NCI-H1417 treated with DMSO at 0.1 percent for 48 hours (cell line): ENCODE data around the gene RTTN.

ENCODE experiments used
- DNase-seq: peaks from one replicate; lab custom pipeline; 2025; lab: John Stamatoyannopoulos, UW

RTTN gene

GRCh38 chr18:70197844-70198243 is 7.6 kb downstream of the RTTN start:
- no peak for DNase-seq

- DNase-seq, result no peak
These were observed 8.5 kb downstream of the RTTN start for GRCh38 chr18:70197026-70197425.

GRCh38 chr18:70195852-70196434 is 9.5 kb downstream of the RTTN start:
- peak; percentile 31 for DNase-seq

GRCh38 chr18:70195014-70195614 is 10.4 kb downstream of the RTTN start:
- no peak for DNase-seq

- DNase-seq, result no peak
These were observed 11.1 kb downstream of the RTTN start for GRCh38 chr18:70194227-70194890.

- no peak for DNase-seq
These were observed 15.0 kb downstream of the RTTN start for GRCh38 chr18:70190529-70190928.

GRCh38 chr18:70188113-70188512 is 17.4 kb downstream of the RTTN start:
- DNase-seq, result no peak

- DNase-seq, result no peak
These were observed 22.0 kb downstream of the RTTN start for GRCh38 chr18:70183441-70183840.

GRCh38 chr18:70182548-70182947 is 22.9 kb downstream of the RTTN start:
- DNase-seq, result no peak

- no peak for DNase-seq
These were observed 23.8 kb downstream of the RTTN start for GRCh38 chr18:70181725-70182124.

- no peak for DNase-seq
These were observed 24.5 kb downstream of the RTTN start for GRCh38 chr18:70181015-70181414.

GRCh38 chr18:70176537-70176936 is 28.9 kb downstream of the RTTN start:
- DNase-seq, result no peak

- DNase-seq, result no peak
These were observed 30.3 kb downstream of the RTTN start for GRCh38 chr18:70175216-70175615.

GRCh38 chr18:70172225-70172624 is 33.3 kb downstream of the RTTN start:
- DNase-seq, result no peak

- no peak for DNase-seq
These were observed 35.7 kb downstream of the RTTN start for GRCh38 chr18:70169747-70170146.

- DNase-seq, result no peak
These were observed 38.8 kb downstream of the RTTN start for GRCh38 chr18:70166668-70167067.

- no peak for DNase-seq
These were observed 39.6 kb downstream of the RTTN start for GRCh38 chr18:70165936-70166335.

- no peak for DNase-seq
These were observed 45.3 kb downstream of the RTTN start for GRCh38 chr18:70160073-70160678.

- DNase-seq, result no peak
These were observed 46.3 kb downstream of the RTTN start for GRCh38 chr18:70158992-70159717.

- DNase-seq, result no peak
These were observed 48.6 kb downstream of the RTTN start for GRCh38 chr18:70156886-70157285.

GRCh38 chr18:70154591-70155194 is 50.8 kb downstream of the RTTN start:
- DNase-seq, result no peak

GRCh38 chr18:70151614-70152013 is 53.9 kb downstream of the RTTN start:
- DNase-seq, result no peak
